Body of pancreas (tissue), 4 donors: ENCODE data around the gene APBA2. TPM values are rescaled to one million over a fixed set of nuclear protein-coding genes. Genes with fewer than 3 reads are reported as not detected.

Experiments
- ATAC-seq: fragments of 150-250 bp; one replicate; pipeline ENCODE4 v1.9.1; 2016
- DNase-seq, 4 donors: peaks; one replicate each; pipeline ENCODE4 v3.0.0-alpha.2; 2019
- H3K27ac ChIP-seq, 4 donors: fragments of 200-600 bp; sonication (generic); 1 replicate in 3 of 4; 2 replicates in 1 of 4; pipeline versions ENCODE4 v1.5.1 to v1.6.1; 2016 to 2019; ENCODE audit warnings: mild to moderate bottlenecking in 1 of 4, mixed read lengths in 1 of 4, moderate library complexity in 1 of 4
- H3K27me3 ChIP-seq, 2 donors: fragments of 200-600 bp; sonication (generic); one replicate each; pipeline ENCODE4 v1.6.0; 2016; ENCODE audit warnings: mild to moderate bottlenecking in 1 of 2
- H3K36me3 ChIP-seq, 2 donors: fragments of 200-600 bp; sonication (generic); replicated peaks in 1 of 2; 2 replicates each; pipeline ENCODE4 v1.5.1; 2016; ENCODE audit warnings: low read depth in 2 of 2; ENCODE audit not compliant: insufficient read depth in 1 of 2
- H3K4me1 ChIP-seq: fragments of 200-600 bp; sonication (generic); one replicate; pipeline ENCODE4 v1.6.0; 2016
- H3K4me3 ChIP-seq, 2 donors: fragments of 200-600 bp; sonication (generic); 1 replicate in 1 of 2; 2 replicates in 1 of 2; pipeline ENCODE4 v1.5.1; 2016 to 2019
- H3K9me3 ChIP-seq, 3 donors: fragments of 200-600 bp; sonication (generic); 1 replicate in 2 of 3; 2 replicates in 1 of 3; pipeline ENCODE4 v1.5.1; 2016
- CTCF ChIP-seq, 7 experiments: fragments of 450-650 bp in 4 of 7; fragments of 200-600 bp in 3 of 7; sonication (generic) in 3 of 7; IDR thresholded peaks; one replicate each; pipeline ENCODE4 v1.5.1; 2016 to 2019; ENCODE audit warnings: antibody characterized with exemption in 7 of 7
- POLR2A ChIP-seq, 3 donors: fragments of 450-650 bp; IDR thresholded peaks; one replicate each; pipeline ENCODE4 v1.6.1; 2016; ENCODE audit warnings: antibody characterized with exemption in 3 of 3, mild to moderate bottlenecking in 2 of 3
- WGBS, 2 donors: methylation state at CpG; one replicate each; pipeline ENCODE4 v1.1.5; 2017; 5-methylcytosine and 5-hydroxymethylcytosine counted together
- intact Hi-C: fragments of 100-400 bp; cut with DNase I; formaldehyde crosslinking; loops from one replicate; pipeline ENCODE4 v1.15.1; 2023
- total RNA-seq, 2 donors: library from RNA; depleted of rRNA; stranded (reverse); fragments of >200 nt; gene quantifications; one replicate each; pipeline ENCODE4 v1.1.0, GENCODE V29; 2016

Gene APBA2
- total RNA-seq, 2 donors from 2014 or later: 13.2 to 29.0 TPM

GRCh38 chr15:28963711-28964081 is 77.9 kb downstream of the APBA2 start:
- 92 to 94% methylated on average over 2 of the region's 2 CpGs for WGBS, 2 donors
- H3K9me3 ChIP-seq: no peaks in the 10 kb centered on the region
- TF ChIP-seq CTCF (IDR thresholded peaks at IDR 0.05) (no peak), POLR2A (IDR thresholded peaks at IDR 0.05) (no peak)
- H3K4me1 ChIP-seq: no peaks in the 10 kb centered on the region
- DNase-seq (no peak), ATAC-seq (no peak)
- H3K4me3 ChIP-seq: no peak overlapping the region
- no peaks in the 10 kb centered on the region for H3K27me3 ChIP-seq
- no peak overlapping the region for H3K27ac ChIP-seq
- no peaks in the 10 kb centered on the region for H3K36me3 ChIP-seq
- intact Hi-C loops: loop anchor here (10.0 kb wide), 1 partner anchor 69 kb away; no protein-coding TSS in a partner anchor

GRCh38 chr15:28964098-28964497 is 78.3 kb downstream of the APBA2 start:
- TF ChIP-seq CTCF (IDR thresholded peaks at IDR 0.05): no peak
- TF ChIP-seq POLR2A (IDR thresholded peaks at IDR 0.05): no peak
- Histone ChIP-seq H3K27ac (no peak overlapping the region), H3K27me3 (no peaks in the 10 kb centered on the region), H3K4me3 (no peak overlapping the region), H3K36me3 (no peaks in the 10 kb centered on the region), H3K4me1 (no peaks in the 10 kb centered on the region), H3K9me3 (no peaks in the 10 kb centered on the region)
- intact Hi-C loops: loop anchor here (10.0 kb wide), 1 partner anchor 69 kb away; no protein-coding TSS in a partner anchor
- DNase-seq (no peak), ATAC-seq (no peak)
- WGBS, 2 donors: 88 to 97% methylated on average over 1 of the region's 1 CpG

- intact Hi-C loops: loop anchor here (10.0 kb wide), 1 partner anchor 72 kb away; no protein-coding TSS in a partner anchor
- Histone ChIP-seq H3K4me1 (no peaks in the 10 kb centered on the region), H3K4me3 (no peak overlapping the region), H3K27me3 (no peaks in the 10 kb centered on the region), H3K27ac (no peak overlapping the region), H3K9me3 (no peaks in the 10 kb centered on the region), H3K36me3 (no peaks in the 10 kb centered on the region)
- ATAC-seq (no peak), DNase-seq (no peak)
- no peak for TF ChIP-seq CTCF (IDR thresholded peaks at IDR 0.05)
- TF ChIP-seq POLR2A (IDR thresholded peaks at IDR 0.05): no peak
Observed at GRCh38 chr15:28967066-28967465, 81.3 kb downstream of the APBA2 start.

GRCh38 chr15:28967990-28968389 is 82.2 kb downstream of the APBA2 start:
- no peak for DNase-seq

More at GRCh38 chr15:28967990-28968389, 82.2 kb downstream of the APBA2 start:
- Histone ChIP-seq H3K4me1 (no peaks in the 10 kb centered on the region), H3K9me3 (no peaks in the 10 kb centered on the region), H3K27ac (no peak overlapping the region), H3K27me3 (no peaks in the 10 kb centered on the region), H3K36me3 (no peaks in the 10 kb centered on the region), H3K4me3 (no peak overlapping the region)
- 79 to 84% methylated on average over 6 of the region's 6 CpGs for WGBS, 2 donors
- TF ChIP-seq POLR2A (IDR thresholded peaks at IDR 0.05) (no peak), CTCF (IDR thresholded peaks at IDR 0.05) (no peak)
- intact Hi-C loops: loop anchor here (10.0 kb wide), 1 partner anchor 73 kb away; no protein-coding TSS in a partner anchor
- no peak for ATAC-seq
